HG02759 (cell line): Measurements from ENCODE around the gene FOXK2.

Experiments used
- ATAC-seq: cut with Tn5 transposase; IDR thresholded peaks from one replicate; pipeline ENCODE4 v1.9.1; 2021; ENCODE audit warnings: mild to moderate bottlenecking, moderate library complexity; ENCODE audit not compliant: unreplicated experiment

Gene FOXK2

DNA sequence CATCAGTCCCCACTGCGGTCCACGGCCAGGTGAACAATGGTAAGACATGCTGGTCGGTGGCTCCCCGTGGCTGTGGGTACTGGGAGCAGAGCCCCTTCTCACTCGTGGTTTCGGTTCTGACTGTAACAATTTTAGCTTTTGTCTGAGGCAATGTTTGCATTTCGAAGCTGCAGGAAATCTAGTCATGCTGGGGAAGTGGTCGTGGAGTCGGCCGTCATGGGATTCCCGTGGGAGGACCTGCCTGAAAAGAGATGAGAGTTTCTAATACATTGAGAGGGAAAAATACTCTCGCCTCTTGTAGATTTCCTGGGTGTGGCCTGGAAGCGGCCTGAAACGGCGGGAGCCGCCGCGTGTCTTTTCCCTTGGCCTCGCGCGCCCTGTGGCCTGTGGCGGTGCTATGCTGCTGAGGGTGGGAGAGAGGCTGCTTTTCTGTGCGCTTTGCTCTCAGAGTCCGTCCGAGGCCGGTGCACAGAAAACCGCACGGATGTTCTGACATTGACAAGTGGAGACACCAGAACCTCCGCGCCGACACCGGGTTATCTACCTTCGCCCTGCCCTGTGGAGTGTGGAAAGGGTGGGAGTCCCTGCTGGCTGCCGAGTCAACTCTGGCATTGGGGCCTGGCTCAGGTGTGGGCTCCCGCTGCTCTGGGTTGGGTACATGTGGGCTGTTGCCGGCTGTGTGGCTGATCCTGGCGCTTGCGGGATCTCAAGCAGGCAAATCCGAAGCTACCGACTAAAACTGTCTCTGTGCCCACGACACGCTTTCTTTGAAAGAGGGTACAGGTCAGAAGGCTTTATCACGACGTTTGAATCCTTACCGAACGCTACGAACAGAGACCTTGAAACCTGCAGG lies 67.9 kb downstream of the FOXK2 start:
- ATAC-seq: no peak

DNA sequence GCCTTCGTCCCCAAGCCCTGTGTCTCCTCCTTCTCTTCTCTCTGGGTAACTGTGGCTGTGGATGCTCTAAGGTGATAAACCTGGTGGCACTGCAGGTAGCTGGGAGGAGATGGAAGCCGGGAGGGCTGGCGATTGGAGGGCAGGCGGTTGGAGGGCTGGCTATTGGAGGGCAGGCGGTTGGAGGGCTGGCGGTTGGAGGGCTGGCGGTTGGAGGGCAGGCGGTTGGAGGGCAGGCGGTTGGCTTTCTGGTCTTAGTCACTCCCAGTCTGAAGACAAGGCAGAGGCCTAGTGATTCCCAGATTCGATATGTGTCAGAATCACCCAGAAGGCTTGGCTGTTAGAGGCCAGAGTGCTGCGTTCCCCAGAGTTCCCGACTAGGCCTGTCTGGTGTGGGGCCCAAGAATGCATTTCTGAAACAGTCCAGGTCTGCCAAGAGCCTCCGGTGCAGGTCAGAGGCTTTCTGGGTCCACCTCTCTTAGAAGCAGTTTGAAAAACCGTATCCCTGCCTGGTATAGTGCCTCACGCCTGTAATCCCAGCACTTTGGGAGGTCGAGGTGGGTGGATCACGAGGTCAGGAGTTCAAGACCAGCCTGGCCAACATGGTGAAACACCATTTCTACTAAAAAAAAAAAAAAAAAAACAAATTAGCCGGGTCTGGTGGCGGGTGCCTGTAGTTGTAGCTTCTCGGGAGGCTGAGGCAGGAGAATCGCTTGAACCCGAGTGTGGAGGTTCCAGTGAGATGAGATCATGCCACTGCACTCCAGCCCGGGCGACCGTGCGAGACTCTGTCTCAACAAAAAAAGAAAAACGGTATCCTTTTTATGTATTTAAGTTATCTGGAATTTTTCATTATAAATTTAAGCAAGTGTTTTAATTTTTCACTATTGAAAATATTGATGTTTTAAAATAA lies 69.0 kb downstream of the FOXK2 start:
- ATAC-seq: no peak

DNA sequence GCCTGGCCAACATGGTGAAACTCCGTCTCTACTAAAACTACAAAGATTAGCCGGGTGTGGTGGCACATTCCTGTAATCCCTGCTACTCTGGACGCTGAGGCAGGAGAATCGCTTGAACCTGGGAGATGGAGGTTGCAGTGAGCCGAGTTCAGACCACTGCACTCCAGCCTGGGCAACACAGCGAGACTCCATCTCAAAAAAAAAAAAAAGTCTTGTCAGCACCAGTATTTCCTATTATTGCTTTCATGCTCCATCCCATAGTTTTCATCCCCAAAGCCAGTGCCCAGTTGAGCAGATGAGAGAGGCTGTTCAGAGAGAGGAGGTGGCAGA lies 70.3 kb downstream of the FOXK2 start:
- ATAC-seq: no peak

DNA sequence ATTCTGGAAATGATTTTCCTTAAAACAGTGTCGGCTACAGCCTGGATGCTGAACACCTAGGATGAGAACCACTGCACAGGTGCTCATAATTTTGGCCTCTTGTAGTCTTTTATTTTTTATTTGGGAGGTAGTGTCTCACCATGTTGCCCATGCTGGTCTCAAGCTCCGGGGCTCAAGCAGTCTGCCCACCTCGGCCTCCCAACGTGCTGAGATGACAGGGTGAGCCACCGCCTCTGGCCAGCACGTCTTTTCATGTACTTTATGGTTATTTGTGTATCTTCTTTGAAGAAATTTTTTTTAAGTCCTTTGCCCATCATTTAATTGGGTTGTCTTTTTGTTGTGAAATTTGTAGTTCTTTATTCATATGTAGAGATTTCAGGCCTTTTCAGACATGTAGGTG lies 70.7 kb downstream of the FOXK2 start:
- no peak for ATAC-seq

DNA sequence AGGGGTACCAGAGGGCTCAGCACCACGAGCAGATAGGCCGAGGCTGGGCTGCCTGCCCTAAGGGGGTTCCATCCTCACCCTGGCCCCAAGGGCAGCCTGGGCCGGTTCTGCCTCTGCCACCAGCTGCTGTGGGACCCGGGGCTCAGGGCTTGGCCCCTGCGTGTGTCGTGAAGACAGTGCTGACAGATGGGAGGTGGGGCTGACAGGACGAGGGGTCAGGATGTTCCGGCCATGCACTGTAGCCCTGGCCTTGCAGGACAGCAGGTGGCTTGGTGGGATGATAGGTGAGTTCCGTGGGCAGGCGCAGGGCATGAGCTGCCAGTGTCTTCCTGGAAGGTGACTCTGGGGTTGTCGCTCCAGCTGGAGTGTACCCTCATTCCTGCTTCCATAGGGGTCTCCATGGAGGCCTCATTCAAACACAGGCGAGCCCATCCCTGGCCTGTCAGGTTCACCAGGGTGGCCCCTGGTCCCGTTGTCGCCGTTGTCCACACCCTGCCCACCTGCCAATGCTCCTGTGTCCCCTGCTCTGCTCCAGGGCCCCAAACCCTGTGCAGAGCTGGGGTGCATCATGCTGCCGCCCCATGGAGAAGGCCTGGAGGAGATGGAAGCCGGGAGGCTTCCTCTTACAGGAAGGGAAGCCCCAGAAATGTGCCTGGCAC lies 71.5 kb downstream of the FOXK2 start:
- ATAC-seq: no peak

DNA sequence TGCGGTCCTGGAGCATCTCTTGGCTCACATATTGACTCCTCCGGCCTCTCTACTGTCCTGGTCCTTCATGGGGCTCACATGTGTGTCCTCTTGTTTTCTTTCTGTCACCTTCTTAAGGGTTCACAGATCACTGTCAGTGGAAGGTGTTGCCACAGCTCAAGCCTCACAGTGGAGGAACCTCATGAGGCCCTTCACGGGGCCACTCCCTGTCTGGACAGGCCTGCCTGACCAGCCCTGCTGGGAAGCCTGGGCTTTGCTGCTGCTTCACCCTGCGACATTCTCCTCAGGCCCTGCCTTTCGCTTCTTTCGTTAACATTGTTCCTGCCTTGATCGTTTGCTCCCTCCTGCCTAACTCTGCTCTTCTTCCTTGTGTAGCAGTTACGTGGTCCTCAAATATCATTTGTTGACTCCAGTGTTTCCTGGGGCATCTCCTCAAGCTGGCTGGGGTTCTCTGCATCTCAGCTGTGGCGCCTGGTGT lies 72.8 kb downstream of the FOXK2 start:
- ATAC-seq: no peak

DNA sequence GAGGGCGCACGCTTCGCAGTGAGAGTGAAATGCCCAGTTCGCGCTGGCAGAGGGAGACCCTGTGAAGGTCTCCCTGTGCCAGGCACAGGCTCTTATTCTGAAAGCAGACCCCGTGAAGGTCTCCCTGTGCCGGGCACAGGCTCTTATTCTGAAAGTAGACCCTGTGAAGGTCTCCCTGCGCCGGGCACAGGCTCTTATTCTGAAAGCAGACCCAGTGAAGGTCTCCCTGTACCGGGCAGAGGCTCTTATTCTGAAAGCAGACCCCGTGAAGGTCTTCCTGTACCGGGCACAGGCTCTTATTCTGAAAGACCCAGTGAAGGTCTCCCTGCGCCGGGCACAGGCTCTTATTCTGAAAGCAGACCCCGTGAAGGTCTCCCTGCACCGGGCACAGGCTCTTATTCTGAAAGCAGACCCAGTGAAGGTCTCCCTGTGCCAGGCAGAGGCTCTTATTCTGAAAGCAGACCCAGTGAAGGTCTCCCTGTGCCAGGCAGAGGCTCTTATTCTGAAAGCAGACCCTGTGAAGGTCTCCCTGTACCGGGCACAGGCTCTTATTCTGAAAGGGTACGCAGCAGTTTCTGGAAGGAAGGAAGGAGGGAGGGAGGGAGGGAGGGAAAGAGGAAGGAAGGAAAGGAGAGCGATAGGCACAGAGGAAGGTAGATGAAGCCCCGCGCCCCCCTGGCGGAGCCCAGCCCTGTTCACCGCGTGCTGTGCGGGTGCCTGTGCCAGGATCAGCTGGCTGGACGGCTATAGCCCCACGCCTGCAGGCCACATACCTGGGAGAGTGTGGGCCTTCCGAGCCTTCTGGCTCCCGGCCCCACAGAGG lies 73.4 kb downstream of the FOXK2 start:
- no peak for ATAC-seq

DNA sequence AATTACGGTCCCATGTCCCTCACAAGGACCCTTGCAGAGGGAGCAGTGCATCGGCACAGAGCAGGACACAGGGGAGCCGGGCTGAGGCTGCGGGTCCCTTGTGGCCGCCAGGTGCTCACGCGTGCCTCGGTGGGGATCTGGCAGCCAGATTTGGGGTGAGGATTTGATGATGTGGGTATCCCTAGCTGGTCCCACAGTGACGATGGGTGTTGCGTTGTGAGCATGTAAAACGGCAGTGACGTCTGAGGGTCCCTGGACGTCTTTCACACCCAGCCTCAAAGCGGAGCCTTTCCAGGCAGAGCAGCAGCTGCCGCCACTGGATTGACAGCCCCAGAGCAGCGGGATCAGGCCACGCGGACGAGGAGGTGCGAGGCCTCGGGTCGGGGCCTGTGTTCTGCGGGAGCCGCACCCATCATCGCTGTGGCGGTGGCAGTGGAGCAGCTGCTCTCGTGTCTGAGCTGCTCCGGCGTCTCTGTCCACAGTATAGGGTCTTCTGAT lies 74.1 kb downstream of the FOXK2 start:
- no peak for ATAC-seq

DNA sequence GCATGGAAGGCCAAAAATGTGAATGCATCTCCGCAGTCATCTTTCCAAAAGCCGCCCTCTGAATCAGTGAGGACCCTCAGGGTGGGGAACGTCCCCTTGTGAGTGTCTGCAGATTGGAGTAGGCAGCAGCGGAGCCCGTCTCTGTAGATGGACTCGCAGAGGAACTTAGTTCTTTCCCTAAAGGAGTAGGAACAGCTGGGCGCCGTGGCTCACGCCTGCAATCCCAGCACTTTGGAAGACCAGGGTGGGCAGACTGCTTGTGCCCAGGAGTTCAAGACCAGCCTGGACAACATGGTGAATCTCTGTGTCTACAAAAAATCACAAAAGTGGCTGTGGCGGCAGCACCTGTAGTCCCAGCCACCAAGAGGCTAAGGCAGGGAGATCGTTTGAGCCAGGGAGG lies 75.0 kb downstream of the FOXK2 start:
- ATAC-seq: no peak

DNA sequence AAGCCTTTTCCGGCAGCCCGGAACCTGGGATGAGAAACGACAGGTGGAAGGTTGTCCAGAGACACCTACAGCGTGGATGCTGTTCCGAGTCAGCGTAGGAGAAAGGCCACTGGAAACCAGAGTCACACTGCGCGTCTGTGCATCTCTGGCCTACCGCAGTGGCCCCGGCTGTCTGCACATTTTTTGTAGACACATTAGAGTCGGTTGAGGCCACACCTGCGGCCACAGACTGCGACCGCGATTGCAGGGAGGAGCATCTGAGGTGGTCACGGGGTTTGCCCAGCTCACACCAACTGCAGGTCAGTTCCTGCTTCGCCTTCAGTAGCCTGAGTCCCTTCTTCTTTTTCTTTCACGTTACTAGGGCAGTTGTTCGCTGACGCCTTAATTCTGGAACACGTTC lies 76.4 kb downstream of the FOXK2 start:
- ATAC-seq: no peak

DNA sequence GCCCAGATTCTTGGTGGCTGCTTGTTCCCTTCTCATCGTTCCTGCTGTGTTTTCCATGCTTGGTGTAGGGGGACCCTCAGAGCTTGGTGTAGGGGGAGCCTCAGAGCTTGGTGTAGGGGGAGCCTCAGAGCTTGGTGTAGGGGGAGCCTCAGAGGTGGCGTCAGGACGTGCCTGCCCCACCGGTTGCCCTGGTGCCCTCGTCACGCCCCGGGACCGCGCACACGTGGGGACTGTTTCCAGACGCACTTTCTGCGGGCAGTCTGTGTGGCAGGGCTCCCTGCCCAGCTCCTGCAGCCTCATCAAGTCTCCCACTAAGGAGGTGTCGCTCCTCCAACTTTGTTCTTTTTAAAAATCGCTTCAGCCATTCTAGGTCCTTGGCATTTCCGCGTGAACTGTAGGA lies 76.8 kb downstream of the FOXK2 start:
- no peak for ATAC-seq

DNA sequence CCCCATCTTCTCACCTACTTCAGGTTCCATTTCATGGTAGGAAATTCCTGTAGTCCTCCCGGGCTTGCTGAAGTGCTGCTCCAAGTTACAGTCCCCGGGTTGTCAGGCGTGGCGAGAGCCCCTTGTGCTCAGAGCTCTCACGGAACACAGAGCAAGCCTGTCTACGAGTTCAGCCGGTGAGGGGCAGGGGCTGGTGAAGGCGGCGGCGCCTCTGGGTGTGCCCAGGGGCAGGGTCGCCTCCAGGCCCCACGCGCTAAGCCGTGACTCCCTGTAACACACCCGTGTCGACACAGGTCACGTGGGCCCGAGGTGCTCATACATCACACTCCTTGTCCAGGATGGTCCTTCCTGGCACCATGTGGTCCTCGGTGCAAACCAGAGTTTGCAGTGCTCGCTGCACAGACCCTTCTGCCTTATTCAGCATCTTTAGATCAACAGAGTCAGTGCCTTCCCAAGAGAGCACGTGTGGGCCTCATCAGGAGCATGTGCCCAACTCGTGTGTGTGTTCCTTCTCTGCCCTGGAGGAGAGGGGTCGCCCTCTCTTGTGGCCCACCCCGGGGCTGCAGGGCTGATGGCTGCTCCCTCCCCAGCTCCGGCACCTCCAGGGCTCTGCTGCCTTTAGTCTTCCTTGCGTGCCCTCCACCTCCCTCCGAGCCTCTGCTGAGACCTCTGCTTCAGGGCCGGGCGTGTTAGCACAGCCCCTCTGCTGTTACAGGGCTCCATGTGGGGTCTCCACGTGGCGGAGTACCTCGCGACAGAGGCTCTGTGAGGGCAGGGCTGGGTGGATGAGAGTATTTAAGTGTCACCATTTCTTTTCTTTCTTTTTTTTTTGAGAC lies 77.5 kb downstream of the FOXK2 start:
- ATAC-seq: no peak

DNA sequence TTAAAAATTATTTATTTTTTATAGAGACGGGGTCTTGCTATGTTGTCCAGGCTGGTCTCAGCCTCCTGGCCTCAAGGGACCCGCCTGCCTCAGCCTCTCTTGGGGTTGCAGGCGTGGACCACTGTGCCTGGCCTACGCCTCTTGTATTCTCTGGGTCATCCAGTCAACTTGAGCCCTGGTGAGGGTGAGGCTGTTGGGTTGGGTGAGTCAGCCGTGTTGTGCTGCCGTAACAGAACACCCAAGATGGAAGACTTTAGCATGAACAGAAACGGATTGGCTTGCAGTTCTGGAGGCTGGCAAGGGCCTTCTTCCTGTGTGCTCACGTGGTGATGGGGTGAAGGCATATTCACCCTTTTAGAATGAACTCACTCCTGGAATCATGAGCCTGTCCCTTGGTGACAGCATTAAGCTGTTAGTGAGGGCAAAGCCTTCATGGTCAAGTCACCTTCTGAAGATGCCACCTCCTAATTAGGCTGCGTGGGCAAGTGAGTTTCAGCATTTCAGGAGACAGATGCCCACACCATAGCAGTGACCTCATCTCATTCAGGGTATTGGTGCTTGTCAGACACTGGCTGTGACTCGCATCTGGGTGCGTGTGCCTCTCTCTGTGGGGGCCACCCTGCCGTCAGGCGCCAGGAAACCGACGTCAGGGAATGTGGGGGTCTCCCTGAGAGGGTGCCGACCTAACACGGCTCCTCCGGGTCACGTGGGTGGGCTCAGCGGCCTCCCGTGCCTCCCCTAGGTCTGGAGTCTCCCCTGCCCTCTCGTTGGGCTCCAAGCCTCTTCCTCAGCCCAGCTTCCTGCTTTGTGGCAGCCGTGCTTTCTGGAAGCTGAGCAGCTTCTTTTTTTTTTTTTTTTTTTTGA lies 79.0 kb downstream of the FOXK2 start:
- no peak for ATAC-seq

DNA sequence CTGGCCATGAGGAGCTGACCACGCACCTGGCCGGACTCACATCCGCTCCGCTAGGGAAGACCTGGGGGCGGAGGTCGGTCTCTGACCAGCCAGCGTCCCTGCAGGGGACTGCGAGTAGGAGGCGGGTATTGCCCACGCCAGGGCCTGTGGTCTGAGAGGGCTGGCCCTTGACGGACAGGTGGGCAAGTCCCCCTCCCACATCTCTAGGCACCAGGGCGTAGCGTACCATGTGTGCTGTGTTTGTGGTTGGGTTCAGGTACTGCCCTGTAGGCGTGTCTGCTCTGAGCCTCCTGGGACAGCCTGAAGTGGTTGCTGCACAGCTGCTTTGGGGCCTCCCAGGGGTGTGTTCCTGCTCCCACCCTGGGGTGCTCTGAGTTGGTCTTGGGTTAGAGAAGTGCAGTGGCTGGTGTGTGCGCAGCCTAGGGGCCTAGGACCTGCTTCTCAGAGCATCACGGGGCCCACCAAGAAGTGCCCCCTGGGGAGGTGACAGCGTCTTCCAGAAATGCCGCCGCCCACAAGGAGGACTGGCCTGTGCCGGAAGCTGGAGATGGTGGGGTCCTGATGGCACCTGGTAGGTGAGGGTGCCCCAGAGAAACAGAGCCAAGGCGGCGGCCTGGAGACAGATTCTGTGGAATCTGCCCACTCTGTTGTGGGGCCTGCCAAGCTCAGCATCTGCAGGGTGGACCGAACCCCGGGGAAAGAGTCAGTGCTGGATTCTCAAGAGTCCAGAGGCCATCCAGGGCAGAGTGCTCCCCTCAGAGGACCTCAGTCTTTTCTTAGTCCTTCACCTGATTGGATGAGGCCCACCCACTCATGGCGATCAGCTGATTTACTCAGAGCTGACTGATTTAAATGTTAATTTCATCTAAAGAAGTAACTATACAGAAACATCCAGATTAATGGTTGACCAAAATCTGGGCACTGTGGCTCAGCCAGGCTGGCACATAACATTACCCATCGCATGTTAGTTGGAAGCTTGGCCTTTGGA lies 80.4 kb downstream of the FOXK2 start:
- no peak for ATAC-seq

DNA sequence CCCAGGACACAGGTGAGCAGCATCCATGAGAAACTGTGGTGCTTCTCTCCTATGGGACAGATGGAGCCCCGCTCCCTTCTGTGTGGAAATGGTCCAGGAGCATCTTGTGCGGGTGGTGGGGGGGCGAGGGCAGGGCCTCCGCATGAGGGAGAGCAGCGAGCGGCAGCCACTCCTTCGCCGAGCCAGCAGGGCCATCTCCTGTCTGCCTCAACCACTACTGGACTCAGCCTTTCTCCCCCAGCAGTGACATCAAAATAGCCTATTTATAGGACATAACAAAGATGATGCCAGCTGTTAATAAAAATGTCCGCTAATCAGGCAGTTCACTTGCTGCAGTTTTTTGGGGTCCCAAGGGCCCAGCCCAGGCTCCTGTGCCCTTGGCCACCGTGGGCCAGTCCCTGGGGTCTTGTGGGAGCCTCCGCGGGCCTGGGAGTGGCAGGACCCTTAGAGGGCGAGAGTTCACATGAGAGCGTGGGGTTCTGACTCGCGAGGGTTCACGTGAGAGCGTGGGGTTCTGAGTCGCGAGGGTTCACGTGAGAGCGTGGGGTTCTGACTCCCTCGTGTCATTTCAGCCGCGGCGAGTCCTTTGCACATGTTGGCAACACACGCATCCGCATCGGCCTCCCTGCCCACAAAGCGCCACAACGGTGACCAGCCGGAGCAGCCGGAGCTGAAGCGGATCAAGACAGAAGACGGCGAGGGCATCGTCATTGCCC lies 81.4 kb downstream of the FOXK2 start:
- no peak for ATAC-seq

DNA sequence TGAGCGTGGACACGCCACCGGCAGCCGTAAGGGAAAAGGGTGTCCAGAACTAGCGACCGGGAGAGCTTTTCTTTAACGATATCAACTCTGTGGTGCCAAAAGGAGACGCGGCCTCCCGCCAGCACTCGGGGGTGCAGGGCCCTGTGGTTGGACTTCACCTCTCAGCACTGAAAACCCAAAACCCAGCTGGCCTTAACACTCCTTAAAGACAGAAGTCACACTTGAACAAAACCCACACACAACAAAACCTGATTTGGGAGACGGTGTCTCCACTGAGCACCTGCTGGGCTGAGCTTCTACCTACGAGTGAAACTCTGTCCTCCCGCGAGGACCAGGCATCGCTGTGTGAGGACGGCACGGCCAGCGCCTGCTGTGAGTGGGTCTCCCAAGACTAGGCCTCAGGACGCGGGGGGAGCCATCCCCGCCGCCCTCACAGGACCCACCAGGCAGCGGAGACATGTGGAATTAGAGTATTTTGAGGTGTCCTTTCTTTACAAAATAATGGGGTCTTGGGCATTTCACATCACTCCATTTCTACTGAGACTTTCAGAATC lies 82.0 kb downstream of the FOXK2 start:
- no peak for ATAC-seq
